Keratinocyte (primary cell): Measurements from ENCODE around the gene GJD4. TPM values are rescaled to one million over a fixed set of nuclear protein-coding genes. Genes with fewer than 3 reads are reported as not detected.

Experiments used
- DNase-seq: peaks from one replicate; pipeline ENCODE4 v3.0.0-alpha.2; 2011; ENCODE audit warnings: low read depth, missing footprints, low spot score
- FAIRE-seq: peaks from 2 replicates; lab custom pipeline; 2011; peaks lifted over from hg19 to GRCh38; lab: Jason Lieb, UNC
- H2AFZ ChIP-seq: 2 replicates; pipeline ENCODE4 v1.6.0; 2012; ENCODE audit warnings: low read length, control low read depth, inconsistent platforms; ENCODE audit not compliant: control insufficient read depth
- H3K27ac ChIP-seq: 2 replicates; pipeline ENCODE4 v1.5.1; 2011; ENCODE audit warnings: low read length; ENCODE audit not compliant: control insufficient read depth, insufficient read depth
- H3K27me3 ChIP-seq: 3 replicates; pipeline ENCODE4 v1.6.0; 2011; ENCODE audit warnings: low read length; ENCODE audit not compliant: control insufficient read depth, insufficient read depth; ENCODE audit errors: extremely low read depth
- H3K36me3 ChIP-seq, 2 experiments: 2 replicates in 1 of 2; 3 replicates in 1 of 2; pipeline ENCODE4 v1.5.1; 2011; ENCODE audit warnings: low read length in 2 of 2, mild to moderate bottlenecking in 1 of 2; ENCODE audit not compliant: control insufficient read depth in 2 of 2, insufficient read depth in 2 of 2; ENCODE audit errors: extremely low read depth in 1 of 2
- H3K4me1 ChIP-seq: 3 replicates; pipeline ENCODE4 v1.5.1; 2011; ENCODE audit warnings: low read length; ENCODE audit not compliant: control insufficient read depth, insufficient read depth; ENCODE audit errors: extremely low read depth
- H3K4me2 ChIP-seq: 3 replicates; pipeline ENCODE4 v1.6.0; 2011; ENCODE audit warnings: low read depth, low read length; ENCODE audit not compliant: control insufficient read depth, insufficient read depth; ENCODE audit errors: extremely low read depth
- H3K4me3 ChIP-seq, 3 experiments: fragments of 200-600 bp in 1 of 3; sonication (generic) in 1 of 3; 2 replicates in 2 of 3; 3 replicates in 1 of 3; pipeline ENCODE4 v1.5.1; 2011 to 2016; ENCODE audit warnings: low read length in 3 of 3, mild to moderate bottlenecking in 3 of 3, control low read depth in 2 of 3, inconsistent platforms in 1 of 3, low read depth in 1 of 3, mixed read lengths in 1 of 3, mixed run types in 1 of 3, moderate library complexity in 1 of 3; ENCODE audit not compliant: control insufficient read depth in 2 of 3, insufficient read depth in 2 of 3; ENCODE audit errors: extremely low read depth in 1 of 3
- H3K79me2 ChIP-seq: 2 replicates; pipeline ENCODE4 v1.6.0; 2012; ENCODE audit warnings: low read length; ENCODE audit not compliant: control insufficient read depth, insufficient read depth
- H3K9ac ChIP-seq: 3 replicates; pipeline ENCODE4 v1.6.0; 2011; ENCODE audit warnings: low read length; ENCODE audit not compliant: control insufficient read depth, insufficient read depth; ENCODE audit errors: extremely low read depth
- H3K9me1 ChIP-seq: 3 replicates; pipeline ENCODE4 v1.6.0; 2011; ENCODE audit warnings: low read length; ENCODE audit not compliant: control insufficient read depth, insufficient read depth; ENCODE audit errors: extremely low read depth
- H3K9me3 ChIP-seq: 2 replicates; pipeline ENCODE4 v1.5.1; 2012; ENCODE audit warnings: low read depth, low read length; ENCODE audit not compliant: control insufficient read depth
- H4K20me1 ChIP-seq: 3 replicates; pipeline ENCODE4 v1.6.0; 2011; ENCODE audit warnings: low read length; ENCODE audit not compliant: control insufficient read depth, insufficient read depth; ENCODE audit errors: extremely low read depth
- EZH2 ChIP-seq: IDR thresholded peaks from one replicate; pipeline ENCODE4 v1.6.1; 2012; ENCODE audit warnings: inconsistent platforms, mild to moderate bottlenecking, low read length, moderate library complexity
- dilution Hi-C: fragments of 300-500 bp; cut with MboI; formaldehyde crosslinking; loops from one replicate; pipeline ENCODE4 v1.7.0; 2020; ENCODE audit warnings: low sequenced_read_pairs; ENCODE audit not compliant: extremely low pct_ligation_motif_present
- polyA plus RNA-seq, 5 experiments: library from polyadenylated mRNA; depleted of rRNA in 3 of 5; stranded (reverse) in 3 of 5; stranded (forward) in 1 of 5; unstranded in 1 of 5; fragments of >200 nt; gene quantifications; 1 replicate in 1 of 5; 2 replicates in 3 of 5; 3 replicates in 1 of 5; pipeline versions ENCODE4 v1.2.1 to v1.2.3, GENCODE V29; 2011 to 2012; ENCODE audit warnings: missing spikeins in 2 of 5, low read depth in 1 of 5, low replicate concordance in 1 of 5
- TF ChIP-seq, protein P1 (sequence below), 3 experiments: IDR thresholded peaks in 1 of 3; conservative IDR thresholded peaks in 1 of 3; optimal IDR thresholded peaks in 1 of 3; 2 replicates in 2 of 3; 3 replicates in 1 of 3; pipeline versions ENCODE3 to v1.5.1; 2011; ENCODE audit warnings: low read length in 3 of 3, mild to moderate bottlenecking in 3 of 3, moderate library complexity in 2 of 3, control low read depth in 1 of 3, inconsistent platforms in 1 of 3; ENCODE audit not compliant: insufficient read depth in 2 of 3; ENCODE audit errors: extremely low read depth in 1 of 3

The GJD4 gene
- polyA plus RNA-seq, 1 donor (not counting 4 experiments of a cell fraction or from before 2014, with no cell fraction given), result not detected

DNA sequence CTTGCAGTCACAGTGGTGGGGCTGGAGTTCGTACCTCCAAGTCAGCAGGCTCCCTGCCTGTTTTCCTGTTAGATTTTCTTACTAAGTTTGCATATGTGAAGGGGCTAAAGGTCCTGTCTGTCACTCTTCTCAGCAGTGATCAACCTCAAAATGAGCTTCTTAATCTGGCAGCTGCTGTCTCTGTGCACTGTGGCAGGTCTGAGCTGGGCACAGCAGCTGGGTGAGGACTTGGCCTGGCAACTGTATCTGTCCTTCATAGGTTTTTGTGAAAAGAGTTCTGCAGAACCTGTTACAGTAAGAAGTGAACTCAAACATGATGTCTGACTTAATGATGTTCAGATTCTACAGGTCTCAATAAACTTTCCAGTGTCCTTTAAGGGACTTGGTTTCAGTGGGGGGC is 31.3 kb upstream of the GJD4 start:
- Histone ChIP-seq H3K36me3 (peaks cover 8 to 17% of the 10 kb centered on the region in 2 experiments), H3K4me3 (no peak overlapping the region), H3K9me3 (no peaks in the 10 kb centered on the region), H3K79me2 (no peaks in the 10 kb centered on the region), H3K4me1 (no peaks in the 10 kb centered on the region), H3K9ac (no peak overlapping the region), H4K20me1 (no peaks in the 10 kb centered on the region), H3K4me2 (no peak overlapping the region), H3K27me3 (no peaks in the 10 kb centered on the region), H2AFZ (no peak overlapping the region), H3K27ac (no peak overlapping the region), H3K9me1 (no peaks in the 10 kb centered on the region)
- dilution Hi-C loops, result no loop called here
- no peak for DNase-seq
- no peak for FAIRE-seq
- no peak for TF ChIP-seq EZH2
- TF ChIP-seq, protein P1, sequence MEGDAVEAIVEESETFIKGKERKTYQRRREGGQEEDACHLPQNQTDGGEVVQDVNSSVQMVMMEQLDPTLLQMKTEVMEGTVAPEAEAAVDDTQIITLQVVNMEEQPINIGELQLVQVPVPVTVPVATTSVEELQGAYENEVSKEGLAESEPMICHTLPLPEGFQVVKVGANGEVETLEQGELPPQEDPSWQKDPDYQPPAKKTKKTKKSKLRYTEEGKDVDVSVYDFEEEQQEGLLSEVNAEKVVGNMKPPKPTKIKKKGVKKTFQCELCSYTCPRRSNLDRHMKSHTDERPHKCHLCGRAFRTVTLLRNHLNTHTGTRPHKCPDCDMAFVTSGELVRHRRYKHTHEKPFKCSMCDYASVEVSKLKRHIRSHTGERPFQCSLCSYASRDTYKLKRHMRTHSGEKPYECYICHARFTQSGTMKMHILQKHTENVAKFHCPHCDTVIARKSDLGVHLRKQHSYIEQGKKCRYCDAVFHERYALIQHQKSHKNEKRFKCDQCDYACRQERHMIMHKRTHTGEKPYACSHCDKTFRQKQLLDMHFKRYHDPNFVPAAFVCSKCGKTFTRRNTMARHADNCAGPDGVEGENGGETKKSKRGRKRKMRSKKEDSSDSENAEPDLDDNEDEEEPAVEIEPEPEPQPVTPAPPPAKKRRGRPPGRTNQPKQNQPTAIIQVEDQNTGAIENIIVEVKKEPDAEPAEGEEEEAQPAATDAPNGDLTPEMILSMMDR (optimal IDR thresholded peaks at IDR 0.05 in 1 of 3, IDR thresholded peaks at IDR 0.05 in 1 of 3, conservative IDR thresholded peaks at IDR 0.05 in 1 of 3; ENCODE audit: extremely low read depth in 1 of 3, insufficient read depth in 2 of 3, low read length in 3 of 3), result no peak

DNA sequence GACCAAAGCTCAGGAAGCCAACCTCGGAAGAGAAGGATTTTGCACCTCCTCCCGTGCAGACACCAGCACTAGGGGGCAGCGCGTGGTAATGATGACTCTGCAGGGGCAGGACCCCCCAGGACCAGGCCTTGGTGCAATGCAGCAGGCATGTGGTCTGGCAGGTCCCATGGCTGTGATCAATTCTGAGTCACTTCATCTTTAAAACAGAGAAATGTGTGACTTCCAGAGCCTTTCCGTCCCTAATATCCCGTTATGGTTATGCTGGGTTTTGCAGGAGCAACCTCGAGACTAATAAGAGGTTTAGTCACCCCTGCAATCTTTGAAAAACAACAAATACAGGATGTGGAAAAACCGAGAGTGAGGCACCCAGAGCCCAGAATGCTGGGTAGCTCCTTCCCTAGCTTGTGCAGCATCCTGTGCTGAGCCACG is 30.2 kb upstream of the GJD4 start:
- no peaks in the 10 kb centered on the region for H3K9me3 ChIP-seq
- dilution Hi-C loops, result no loop called here
- FAIRE-seq (no peak), DNase-seq (no peak)
- TF ChIP-seq, protein P1 (optimal IDR thresholded peaks at IDR 0.05 in 1 of 3, IDR thresholded peaks at IDR 0.05 in 1 of 3, conservative IDR thresholded peaks at IDR 0.05 in 1 of 3; ENCODE audit: extremely low read depth in 1 of 3, insufficient read depth in 2 of 3, low read length in 3 of 3), result peak in 1 of 3 experiments; percentile 39
- no peak for TF ChIP-seq EZH2
- no peak overlapping the region for H2AFZ ChIP-seq
- H3K4me2 ChIP-seq, result no peak overlapping the region
- no peaks in the 10 kb centered on the region for H4K20me1 ChIP-seq
- no peak overlapping the region for H3K9ac ChIP-seq
- no peak overlapping the region for H3K27ac ChIP-seq
- no peak overlapping the region for H3K4me3 ChIP-seq
- no peaks in the 10 kb centered on the region for H3K4me1 ChIP-seq
- H3K27me3 ChIP-seq, result peaks cover under 1% of the 10 kb centered on the region
- H3K79me2 ChIP-seq, result no peaks in the 10 kb centered on the region
- peaks cover 5 to 9% of the 10 kb centered on the region in 2 experiments for H3K36me3 ChIP-seq
- no peaks in the 10 kb centered on the region for H3K9me1 ChIP-seq
